Tibial nerve (tissue), 4 donors: ENCODE results near the gene IGFALS.

Experiments used
- CTCF ChIP-seq, 5 experiments: fragments of 200-600 bp in 3 of 5; fragments of 450-650 bp in 2 of 5; sonication (generic) in 3 of 5; IDR thresholded peaks; one replicate each; pipeline ENCODE4 v1.5.1; 2016 to 2019; ENCODE audit warnings: antibody characterized with exemption in 5 of 5, mild to moderate bottlenecking in 3 of 5, moderate library complexity in 2 of 5
- EP300 ChIP-seq, 2 donors: sonication (generic); formaldehyde crosslinking; IDR thresholded peaks; one replicate each; pipeline ENCODE4 v1.6.1; 2017; ENCODE audit warnings: antibody characterized with exemption in 2 of 2, mild to moderate bottlenecking in 1 of 2
- POLR2A ChIP-seq, 2 donors: fragments of 450-650 bp; IDR thresholded peaks; one replicate each; pipeline ENCODE4 v1.6.1; 2017; ENCODE audit warnings: antibody characterized with exemption in 2 of 2, mild to moderate bottlenecking in 2 of 2, moderate library complexity in 2 of 2

DNA sequence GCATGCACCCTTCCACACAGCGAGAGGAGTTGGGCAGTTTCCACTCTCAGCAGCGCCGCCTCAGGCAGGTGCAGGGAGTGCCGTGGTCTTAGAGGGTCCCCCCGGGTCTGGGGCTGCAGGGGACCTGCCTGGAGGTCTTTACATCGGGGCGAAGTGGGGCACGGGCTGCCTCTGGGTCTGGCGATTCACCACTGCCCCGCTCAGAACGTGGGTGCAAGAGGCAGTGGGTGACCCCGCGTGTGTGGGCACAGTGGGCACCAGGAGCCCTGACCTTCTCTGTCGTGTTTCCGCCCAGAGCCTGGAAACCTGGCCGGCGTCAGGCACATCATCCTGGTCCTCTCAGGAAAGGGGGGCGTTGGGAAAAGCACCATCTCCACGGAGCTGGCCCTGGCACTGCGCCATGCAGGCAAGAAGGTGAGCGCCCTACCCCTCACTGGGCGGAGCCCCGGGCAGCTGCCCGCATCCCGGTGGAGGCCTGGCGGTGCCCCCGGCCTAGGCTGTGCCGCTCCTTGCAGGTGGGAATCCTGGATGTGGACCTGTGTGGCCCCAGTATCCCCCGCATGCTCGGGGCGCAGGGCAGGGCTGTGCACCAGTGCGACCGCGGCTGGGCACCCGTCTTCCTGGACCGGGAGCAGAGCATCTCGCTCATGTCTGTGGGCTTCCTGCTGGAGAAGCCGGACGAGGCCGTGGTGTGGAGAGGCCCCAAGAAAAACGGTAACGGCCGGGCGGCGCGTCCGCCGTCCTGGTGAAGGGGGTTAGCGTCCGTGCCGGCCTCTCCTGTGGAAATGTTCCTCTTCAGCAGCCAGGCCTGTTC lies 7.1 kb downstream of the IGFALS start:
- no peak for TF ChIP-seq POLR2A (IDR thresholded peaks at IDR 0.05)
- no peak for TF ChIP-seq CTCF (IDR thresholded peaks at IDR 0.05)
- TF ChIP-seq EP300 (IDR thresholded peaks at IDR 0.05), result no peak
